ENCODE data around the gene SMYD3.

DNA sequence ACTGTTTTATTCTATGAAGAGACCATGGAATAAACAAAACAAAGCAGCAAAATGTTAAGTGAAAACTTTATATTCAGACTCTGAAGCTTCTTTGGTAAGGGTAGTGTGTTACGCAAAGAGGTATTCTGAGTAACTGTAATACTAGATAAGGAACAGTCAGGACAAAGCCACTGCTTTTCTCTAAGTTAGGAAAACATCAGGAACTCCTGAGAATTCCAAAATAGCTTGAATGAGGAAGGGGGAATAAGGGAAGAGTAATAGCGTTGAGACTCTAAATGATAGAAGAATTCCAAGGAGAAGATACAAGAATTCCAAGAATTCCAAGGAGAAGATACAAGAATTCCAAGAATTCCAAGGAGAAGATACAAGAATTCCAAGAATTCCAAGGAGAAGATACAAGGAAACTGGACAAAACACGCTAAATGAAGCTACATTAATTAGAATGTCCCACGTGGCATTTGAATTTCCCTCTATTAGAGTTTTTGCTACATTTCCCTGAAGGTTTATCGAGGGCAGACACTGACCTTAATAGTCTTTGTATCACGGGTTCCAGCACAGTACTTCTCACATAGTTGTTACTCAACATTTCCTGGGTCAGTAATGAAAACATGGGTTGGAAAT, 71.5 kb downstream of the SMYD3 start:
- TF ChIP-seq EZH2 (IDR thresholded peaks at IDR 0.05; ENCODE audit: insufficient read depth, low read length), result no peak
- TF ChIP-seq CTCF (IDR thresholded peaks at IDR 0.05; ENCODE audit: insufficient read depth, low read depth, low read length), result no peak

Measured in astrocyte (in vitro differentiated cells and primary cell).